Measurements from ENCODE around the gene NRXN3. TPM values are rescaled to one million over a fixed set of nuclear protein-coding genes. Genes with fewer than 3 reads are reported as not detected.

NRXN3 gene
- total RNA-seq, 4 donors from 2014 or later, result 0.19 to 1.4 (median 0.40) TPM

DNA sequence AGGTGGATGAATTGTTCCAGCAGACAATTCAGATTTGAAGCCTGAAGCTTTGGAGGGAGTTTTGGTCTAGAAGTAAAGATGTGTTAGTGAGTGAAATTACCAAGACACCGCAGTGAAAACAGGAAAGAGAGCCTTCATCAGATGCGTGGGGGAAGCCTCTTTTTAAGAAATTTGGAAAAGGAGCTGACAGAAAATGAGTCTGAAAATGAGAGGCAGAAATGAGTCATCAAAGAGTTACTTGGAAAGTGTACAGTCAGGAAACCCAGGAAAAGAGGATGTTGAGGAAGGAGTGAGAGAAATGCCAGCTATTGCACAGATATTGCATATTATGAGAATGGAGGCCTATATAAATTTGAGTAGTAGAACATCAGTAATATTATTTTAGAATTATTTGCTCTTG lies 520.7 kb downstream of the NRXN3 start:
- no peak for DNase-seq (ENCODE audit: low spot score)
- ATAC-seq (ENCODE audit: low FRiP score), result no peak
- TF ChIP-seq, protein P1, sequence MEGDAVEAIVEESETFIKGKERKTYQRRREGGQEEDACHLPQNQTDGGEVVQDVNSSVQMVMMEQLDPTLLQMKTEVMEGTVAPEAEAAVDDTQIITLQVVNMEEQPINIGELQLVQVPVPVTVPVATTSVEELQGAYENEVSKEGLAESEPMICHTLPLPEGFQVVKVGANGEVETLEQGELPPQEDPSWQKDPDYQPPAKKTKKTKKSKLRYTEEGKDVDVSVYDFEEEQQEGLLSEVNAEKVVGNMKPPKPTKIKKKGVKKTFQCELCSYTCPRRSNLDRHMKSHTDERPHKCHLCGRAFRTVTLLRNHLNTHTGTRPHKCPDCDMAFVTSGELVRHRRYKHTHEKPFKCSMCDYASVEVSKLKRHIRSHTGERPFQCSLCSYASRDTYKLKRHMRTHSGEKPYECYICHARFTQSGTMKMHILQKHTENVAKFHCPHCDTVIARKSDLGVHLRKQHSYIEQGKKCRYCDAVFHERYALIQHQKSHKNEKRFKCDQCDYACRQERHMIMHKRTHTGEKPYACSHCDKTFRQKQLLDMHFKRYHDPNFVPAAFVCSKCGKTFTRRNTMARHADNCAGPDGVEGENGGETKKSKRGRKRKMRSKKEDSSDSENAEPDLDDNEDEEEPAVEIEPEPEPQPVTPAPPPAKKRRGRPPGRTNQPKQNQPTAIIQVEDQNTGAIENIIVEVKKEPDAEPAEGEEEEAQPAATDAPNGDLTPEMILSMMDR (IDR thresholded peaks at IDR 0.05), result no peak

GRCh38 chr14:78697341-78697740 lies 527.2 kb downstream of the NRXN3 start:
- DNase-seq (ENCODE audit: low spot score) (no peak), ATAC-seq (ENCODE audit: low FRiP score) (no peak)
- TF ChIP-seq, protein P1 (IDR thresholded peaks at IDR 0.05), result no peak

- no peak for DNase-seq (ENCODE audit: low spot score)
- TF ChIP-seq, protein P1 (IDR thresholded peaks at IDR 0.05), result no peak
- ATAC-seq (ENCODE audit: low FRiP score), result no peak
These were observed 528.8 kb downstream of the NRXN3 start for GRCh38 chr14:78698991-78699390.

DNA sequence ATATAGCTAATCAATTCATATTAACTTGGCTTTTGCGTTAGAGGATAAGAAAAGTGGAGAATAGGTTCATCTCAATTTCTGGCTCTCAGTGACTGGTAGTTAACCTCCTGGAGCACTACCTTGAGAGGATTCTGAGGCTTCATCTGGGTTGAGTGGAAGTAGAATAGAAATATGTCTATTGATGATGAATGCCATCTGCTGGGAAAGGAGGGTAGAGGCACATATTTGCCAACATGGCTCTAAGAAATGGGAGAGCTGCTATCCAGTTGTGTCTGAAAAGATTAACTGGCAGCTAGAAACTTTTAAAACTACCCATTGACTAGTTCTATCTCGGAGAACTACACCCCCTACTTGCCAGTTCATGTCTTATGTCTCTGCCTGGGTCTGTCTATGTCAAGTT lies 530.1 kb downstream of the NRXN3 start:
- ATAC-seq (ENCODE audit: low FRiP score) (no peak), DNase-seq (ENCODE audit: low spot score) (no peak)
- TF ChIP-seq, protein P1 (IDR thresholded peaks at IDR 0.05), result no peak

- ATAC-seq (ENCODE audit: low FRiP score) (no peak), DNase-seq (ENCODE audit: low spot score) (no peak)
These were observed 531.1 kb downstream of the NRXN3 start for GRCh38 chr14:78701246-78701645.

DNA sequence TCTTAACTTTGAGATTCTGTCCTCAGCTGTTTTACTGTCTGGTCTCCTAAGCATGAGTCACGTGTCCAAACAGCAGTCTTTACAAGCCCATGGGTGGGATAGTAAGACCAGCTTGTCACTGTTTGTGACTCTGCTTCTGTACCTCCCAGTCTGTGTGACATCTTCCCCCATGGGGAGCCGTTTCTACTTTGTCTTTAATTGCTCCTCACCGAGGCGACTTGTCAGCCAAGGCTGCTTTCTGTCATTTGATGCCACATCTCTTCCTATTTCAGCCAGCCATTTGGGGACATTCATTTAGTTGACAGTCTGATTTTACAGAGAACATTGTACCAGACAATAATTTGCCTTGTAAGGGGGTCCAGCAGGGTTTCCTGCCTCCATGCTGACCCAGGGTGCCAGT lies 534.8 kb downstream of the NRXN3 start:
- ATAC-seq (ENCODE audit: low FRiP score) (no peak), DNase-seq (ENCODE audit: low spot score) (no peak)
- TF ChIP-seq, protein P1 (IDR thresholded peaks at IDR 0.05), result no peak

More at GRCh38 chr14:78701246-78701645, 531.1 kb downstream of the NRXN3 start:
- TF ChIP-seq, protein P1 (IDR thresholded peaks at IDR 0.05), result no peak

GRCh38 chr14:78705989-78706388 lies 535.8 kb downstream of the NRXN3 start:
- DNase-seq (ENCODE audit: low spot score), result no peak
- TF ChIP-seq, protein P1 (IDR thresholded peaks at IDR 0.05), result no peak
- ATAC-seq (ENCODE audit: low FRiP score), result no peak

Data from omental fat pad (tissue), 4 donors.